Neuronal stem cell (in vitro differentiated cells): ENCODE data around the gene RAE1.

Experiments
- DNase-seq: peaks from one replicate; pipeline ENCODE4 v3.0.0-alpha.2; 2013; ENCODE audit warnings: low spot score
- H2AFZ ChIP-seq: one replicate; pipeline ENCODE4 v1.6.1; 2013; ENCODE audit warnings: mild to moderate bottlenecking, low read length, inconsistent platforms
- H2AK5ac ChIP-seq: 2 replicates; pipeline ENCODE4 v1.6.1; 2013; ENCODE audit warnings: low read depth, mild to moderate bottlenecking, inconsistent platforms, low read length, moderate library complexity, mixed read lengths
- H2BK120ac ChIP-seq: 2 replicates; pipeline ENCODE4 v1.6.1; 2013; ENCODE audit warnings: low read depth, mild to moderate bottlenecking, inconsistent platforms, low read length, moderate library complexity, mixed read lengths
- H2BK12ac ChIP-seq: one replicate; pipeline ENCODE4 v1.6.1; 2013; ENCODE audit warnings: low read length, inconsistent platforms
- H2BK15ac ChIP-seq: 2 replicates; pipeline ENCODE4 v1.6.1; 2013; ENCODE audit warnings: mild to moderate bottlenecking, low read length, inconsistent platforms, mixed read lengths
- H2BK5ac ChIP-seq: one replicate; pipeline ENCODE4 v1.6.1; 2013; ENCODE audit warnings: inconsistent platforms, mild to moderate bottlenecking, low read length, moderate library complexity
- H3K14ac ChIP-seq: one replicate; pipeline ENCODE4 v1.6.1; 2013; ENCODE audit warnings: low read length, inconsistent platforms
- H3K18ac ChIP-seq: 2 replicates; pipeline ENCODE4 v1.6.1; 2013; ENCODE audit warnings: low read length, inconsistent platforms
- H3K23ac ChIP-seq: 2 replicates; pipeline ENCODE4 v1.6.1; 2013; ENCODE audit warnings: low read depth, mild to moderate bottlenecking, mixed read lengths, low read length, inconsistent platforms; ENCODE audit not compliant: poor library complexity
- H3K27ac ChIP-seq: replicated peaks from 3 replicates; pipeline ENCODE4 v1.5.1; 2013; ENCODE audit warnings: low read length, inconsistent platforms
- H3K27me3 ChIP-seq, 3 experiments: 2 replicates each; pipeline ENCODE4 v1.6.1; 2013; ENCODE audit warnings: low read length in 3 of 3, mild to moderate bottlenecking in 2 of 3, inconsistent platforms in 1 of 3, low read depth in 1 of 3, mixed read lengths in 1 of 3, moderate library complexity in 1 of 3; ENCODE audit not compliant: control insufficient read depth in 3 of 3, insufficient read depth in 3 of 3
- H3K36me3 ChIP-seq, 2 donors: replicated peaks in 1 of 2; 2 replicates each; pipeline ENCODE4 v1.6.1; 2013; ENCODE audit warnings: low read length in 2 of 2; ENCODE audit not compliant: control insufficient read depth in 2 of 2, insufficient read depth in 2 of 2
- H3K4ac ChIP-seq: 2 replicates; pipeline ENCODE4 v1.6.1; 2013; ENCODE audit warnings: inconsistent platforms, mild to moderate bottlenecking, low read length, moderate library complexity
- H3K4me1 ChIP-seq, 2 donors: 1 replicate in 1 of 2; 2 replicates in 1 of 2; pipeline ENCODE4 v1.6.1; 2013; ENCODE audit warnings: low read length in 2 of 2, low read depth in 1 of 2; ENCODE audit not compliant: control insufficient read depth in 2 of 2, insufficient read depth in 1 of 2
- H3K4me2 ChIP-seq: one replicate; pipeline ENCODE4 v1.6.1; 2013; ENCODE audit warnings: mild to moderate bottlenecking, low read length, inconsistent platforms; ENCODE audit not compliant: insufficient read depth, poor library complexity, severe bottlenecking
- H3K4me3 ChIP-seq, 2 donors: 2 replicates each; pipeline ENCODE4 v1.5.1; 2013; ENCODE audit warnings: low read length in 2 of 2, mild to moderate bottlenecking in 2 of 2, inconsistent platforms in 1 of 2, moderate library complexity in 1 of 2
- H3K79me1 ChIP-seq: one replicate; pipeline ENCODE4 v1.6.1; 2013; ENCODE audit warnings: low read depth, mild to moderate bottlenecking, inconsistent platforms, low read length, moderate library complexity
- H3K9ac ChIP-seq: one replicate; pipeline ENCODE4 v1.6.1; 2013; ENCODE audit warnings: mild to moderate bottlenecking, low read depth, low read length, inconsistent platforms; ENCODE audit not compliant: poor library complexity
- H3K9me3 ChIP-seq, 2 donors: replicated peaks in 1 of 2; 2 replicates each; pipeline versions ENCODE3 to v1.6.1; 2013; ENCODE audit warnings: low read length in 2 of 2, mild to moderate bottlenecking in 2 of 2, inconsistent platforms in 1 of 2, low read depth in 1 of 2, mixed read lengths in 1 of 2, moderate library complexity in 1 of 2; ENCODE audit not compliant: control insufficient read depth in 2 of 2, insufficient read depth in 1 of 2
- H4K8ac ChIP-seq: one replicate; pipeline ENCODE4 v1.6.1; 2013; ENCODE audit warnings: low read depth, mild to moderate bottlenecking, inconsistent platforms, low read length, moderate library complexity
- H4K91ac ChIP-seq: one replicate; pipeline ENCODE4 v1.6.1; 2013; ENCODE audit warnings: low read length, low read depth, mild to moderate bottlenecking, inconsistent platforms; ENCODE audit not compliant: poor library complexity
- WGBS, 2 donors: extraction: QIAGEN DNeasy Blood & Tissue Kit; methylation state at CpG; one replicate each; pipeline ENCODE4 v1.1.7; 2013; ENCODE audit warnings: missing lambda C conversion rate in 2 of 2, mixed read lengths in 1 of 2; ENCODE audit not compliant: insufficient read length in 2 of 2, insufficient replicate concordance in 1 of 2; ENCODE audit errors: extremely low coverage in 2 of 2; 5-methylcytosine and 5-hydroxymethylcytosine counted together

The RAE1 gene

GRCh38 chr20:57374931-57375651 is 24.0 kb downstream of the RAE1 start:
- H3K4me1 ChIP-seq, result no peaks in the 10 kb centered on the region
- no peak overlapping the region for H2AFZ ChIP-seq
- no peaks in the 10 kb centered on the region for H3K79me1 ChIP-seq
- H2AK5ac ChIP-seq, result no peak overlapping the region
- no peak overlapping the region for H2BK15ac ChIP-seq
- no peaks in the 10 kb centered on the region for H3K9me3 ChIP-seq
- H4K91ac ChIP-seq, result no peak overlapping the region
- H4K8ac ChIP-seq, result no peak overlapping the region
- H3K27ac ChIP-seq, result no peak overlapping the region
- H3K18ac ChIP-seq, result no peak overlapping the region
- H3K14ac ChIP-seq, result no peak overlapping the region
- DNase-seq, result no peak
- H2BK12ac ChIP-seq, result no peak overlapping the region
- no CpG with 5 or more reads among the region's 14 CpGs for WGBS, 2 donors
- H2BK120ac ChIP-seq, result no peak overlapping the region
- H3K9ac ChIP-seq, result no peak overlapping the region
- H3K23ac ChIP-seq, result no peak overlapping the region
- H3K4me3 ChIP-seq, result no peak overlapping the region
- H3K27me3 ChIP-seq, result no peaks in the 10 kb centered on the region
- no peak overlapping the region for H2BK5ac ChIP-seq
- H3K36me3 ChIP-seq, result peaks cover 62 to 98% of the 10 kb centered on the region in 2 donors
- no peak overlapping the region for H3K4ac ChIP-seq
- H3K4me2 ChIP-seq, result no peak overlapping the region

- Histone ChIP-seq H3K79me1 (no peaks in the 10 kb centered on the region), H3K36me3 (peaks cover 60 to 98% of the 10 kb centered on the region in 2 donors)
Measured at GRCh38 chr20:57375652-57376230, 24.7 kb downstream of the RAE1 start.

GRCh38 chr20:57377350-57377749 is 26.3 kb downstream of the RAE1 start:
- no peak overlapping the region for H3K23ac ChIP-seq
- H2BK15ac ChIP-seq, result no peak overlapping the region
- H2AK5ac ChIP-seq, result no peak overlapping the region
- no peak overlapping the region for H2BK120ac ChIP-seq
- H3K4me2 ChIP-seq, result no peak overlapping the region
- no peak overlapping the region for H4K8ac ChIP-seq
- peaks cover 44 to 84% of the 10 kb centered on the region in 2 donors for H3K36me3 ChIP-seq
- H3K4me3 ChIP-seq, result no peak overlapping the region
- no CpG with 5 or more reads among the region's 13 CpGs for WGBS, 2 donors
- H3K18ac ChIP-seq, result no peak overlapping the region
- no peak overlapping the region for H2BK12ac ChIP-seq
- no peak overlapping the region for H3K4ac ChIP-seq
- no peaks in the 10 kb centered on the region for H3K79me1 ChIP-seq
- no peak overlapping the region for H3K9ac ChIP-seq
- no peaks in the 10 kb centered on the region for H3K27me3 ChIP-seq
- no peak overlapping the region for H4K91ac ChIP-seq
- no peaks in the 10 kb centered on the region for H3K9me3 ChIP-seq
- H2BK5ac ChIP-seq, result no peak overlapping the region
- DNase-seq, result no peak
- H2AFZ ChIP-seq, result no peak overlapping the region
- no peak overlapping the region for H3K27ac ChIP-seq
- H3K4me1 ChIP-seq, result no peaks in the 10 kb centered on the region
- no peak overlapping the region for H3K14ac ChIP-seq

More at GRCh38 chr20:57375652-57376230, 24.7 kb downstream of the RAE1 start:
- Histone ChIP-seq H3K4me3 (no peak overlapping the region), H3K4ac (no peak overlapping the region), H3K14ac (no peak overlapping the region), H2BK15ac (no peak overlapping the region), H2BK5ac (no peak overlapping the region), H3K27me3 (no peaks in the 10 kb centered on the region), H2AFZ (no peak overlapping the region), H3K9ac (no peak overlapping the region), H3K27ac (no peak overlapping the region), H3K4me2 (no peak overlapping the region), H3K18ac (no peak overlapping the region), H4K8ac (no peak overlapping the region), H3K23ac (no peak overlapping the region), H2BK12ac (no peak overlapping the region), H3K4me1 (no peaks in the 10 kb centered on the region), H4K91ac (no peak overlapping the region), H3K9me3 (no peaks in the 10 kb centered on the region), H2BK120ac (no peak overlapping the region), H2AK5ac (no peak overlapping the region)
- DNase-seq, result no peak
- WGBS, 2 donors, result no CpG with 5 or more reads among the region's 10 CpGs

- Histone ChIP-seq H3K9me3 (no peaks in the 10 kb centered on the region), H2BK5ac (no peak overlapping the region), H3K27ac (no peak overlapping the region), H2AFZ (no peak overlapping the region), H3K4me3 (no peak overlapping the region), H2BK12ac (no peak overlapping the region), H3K23ac (no peak overlapping the region), H3K14ac (no peak overlapping the region), H4K91ac (no peak overlapping the region), H3K36me3 (peaks cover 40 to 77% of the 10 kb centered on the region in 2 donors), H2BK15ac (no peak overlapping the region), H3K9ac (no peak overlapping the region), H2AK5ac (no peak overlapping the region), H3K4me1 (no peaks in the 10 kb centered on the region), H3K18ac (no peak overlapping the region), H3K4ac (no peak overlapping the region), H3K27me3 (no peaks in the 10 kb centered on the region), H3K4me2 (no peak overlapping the region), H2BK120ac (no peak overlapping the region), H4K8ac (no peak overlapping the region), H3K79me1 (no peaks in the 10 kb centered on the region)
- DNase-seq, result no peak
- no CpG with 5 or more reads among the region's 16 CpGs for WGBS, 2 donors
Measured at GRCh38 chr20:57378107-57378506, 27.1 kb downstream of the RAE1 start.
